ENCODE results near the gene ATG4B.
A peak's percentile ranks its signal among the peaks of the same experiment; 100 is the strongest.

Gene ATG4B

GRCh38 chr2:241613017-241613780, 24.3 kb upstream of the ATG4B start:
- peak; percentile 29 for DNase-seq

- no peak for DNase-seq
These were observed 22.5 kb upstream of the ATG4B start for GRCh38 chr2:241615041-241615440.

- no peak for DNase-seq
These were observed 21.9 kb upstream of the ATG4B start for GRCh38 chr2:241615522-241616052.

GRCh38 chr2:241616168-241617125, 21.0 kb upstream of the ATG4B start:
- no peak for DNase-seq

GRCh38 chr2:241617431-241618154, 19.9 kb upstream of the ATG4B start:
- no peak for DNase-seq

GRCh38 chr2:241618296-241618805, 19.1 kb upstream of the ATG4B start:
- no peak for DNase-seq

GRCh38 chr2:241618829-241619228, 18.7 kb upstream of the ATG4B start:
- no peak for DNase-seq

- DNase-seq: no peak
These were observed 17.7 kb upstream of the ATG4B start for GRCh38 chr2:241619597-241620418.

- no peak for DNase-seq
These were observed 17.1 kb upstream of the ATG4B start for GRCh38 chr2:241620419-241620769.

GRCh38 chr2:241627675-241628074, 9.8 kb upstream of the ATG4B start:
- DNase-seq: no peak

GRCh38 chr2:241629762-241630435, 7.6 kb upstream of the ATG4B start:
- no peak for DNase-seq

- DNase-seq: no peak
These were observed 4.8 kb upstream of the ATG4B start for GRCh38 chr2:241632478-241633325.

GRCh38 chr2:241633561-241633960, 3.9 kb upstream of the ATG4B start:
- DNase-seq: no peak

GRCh38 chr2:241635756-241636155, 1.7 kb upstream of the ATG4B start:
- no peak for DNase-seq

- no peak for DNase-seq
These were observed 1.1 kb upstream of the ATG4B start for GRCh38 chr2:241636182-241637017.

- no peak for DNase-seq
These were observed 535 bp downstream of the ATG4B start for GRCh38 chr2:241637795-241638660.

- DNase-seq: no peak
These were observed 1.4 kb downstream of the ATG4B start for GRCh38 chr2:241638940-241639339.

GRCh38 chr2:241639385-241639784, 1.9 kb downstream of the ATG4B start:
- no peak for DNase-seq
